DMS53 treated with DMSO at 0.1 percent for 48 hours (cell line): ENCODE results near the gene P2RX1.
"Not testable (repeated sequence)": the region's sequence is repeated elsewhere in the genome, so short reads cannot be mapped to it uniquely, and the experiment has no call there.

Experiments used
- DNase-seq: peaks from one replicate; lab custom pipeline; 2025; ENCODE audit not compliant: unreplicated experiment; lab: John Stamatoyannopoulos, UW

P2RX1 gene

GRCh38 chr17:3952186-3952585, 35.9 kb upstream of the P2RX1 start:
- DNase-seq: no peak

DNA sequence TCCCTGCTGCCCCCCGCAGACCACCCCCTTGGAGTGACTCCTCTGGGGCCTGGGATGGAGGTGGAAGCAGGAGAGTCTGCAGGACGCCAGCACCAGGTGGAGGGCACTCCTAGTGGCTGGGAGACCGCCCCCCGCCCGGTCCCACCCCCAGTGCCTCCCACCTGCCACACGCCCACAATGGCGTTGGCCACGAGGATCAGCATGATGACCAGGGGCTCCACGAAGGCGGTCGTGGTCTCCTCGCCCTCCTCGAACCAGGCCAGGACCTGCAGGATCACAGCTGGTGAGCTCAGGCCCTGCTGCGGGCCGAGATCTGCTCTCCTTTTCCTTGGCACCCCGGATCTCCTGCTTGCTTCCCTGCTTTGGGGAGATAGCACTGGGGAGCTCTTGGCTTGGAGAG, 35.2 kb upstream of the P2RX1 start:
- no peak for DNase-seq

GRCh38 chr17:3951003-3951402, 34.7 kb upstream of the P2RX1 start:
- no peak for DNase-seq

DNA sequence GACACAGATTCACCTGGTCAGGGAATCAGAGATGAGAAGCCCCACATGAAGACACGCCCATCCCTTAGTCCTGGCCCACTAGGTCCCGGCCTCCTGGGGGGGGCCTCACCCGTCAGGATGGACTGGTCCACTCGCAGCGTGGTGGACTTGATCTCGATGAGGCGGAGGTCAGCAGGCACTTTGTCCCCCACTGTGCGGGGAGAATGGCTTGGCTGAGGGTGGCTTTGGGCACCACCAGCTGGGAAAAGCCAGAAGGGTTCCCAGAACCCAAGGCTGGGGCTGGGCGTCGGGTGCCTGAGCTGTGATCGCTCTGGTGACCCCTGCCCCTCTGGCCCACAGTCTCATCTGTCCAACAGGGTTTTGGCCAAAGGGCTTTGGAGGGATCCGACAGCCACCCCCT, 34.3 kb upstream of the P2RX1 start:
- DNase-seq: no peak

DNA sequence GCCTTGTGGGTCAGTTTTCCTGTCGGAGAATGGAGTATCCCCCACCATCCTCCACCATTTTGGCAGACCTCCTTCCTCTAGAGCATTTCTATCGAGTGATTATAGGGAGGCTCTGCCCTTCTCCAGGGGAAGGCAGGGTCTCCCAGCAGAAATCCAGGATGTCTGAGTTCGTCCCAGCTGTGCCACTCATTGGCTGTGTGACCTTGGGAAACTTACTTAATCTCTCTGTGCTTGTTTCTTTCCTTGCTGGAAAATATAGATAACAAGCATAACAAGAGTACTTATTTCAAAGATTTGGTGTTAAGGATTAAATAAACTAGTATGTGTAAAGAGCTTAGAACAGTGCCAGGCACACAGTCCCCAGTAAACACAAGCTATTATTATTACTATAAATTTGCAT, 33.2 kb upstream of the P2RX1 start:
- DNase-seq: no peak

DNA sequence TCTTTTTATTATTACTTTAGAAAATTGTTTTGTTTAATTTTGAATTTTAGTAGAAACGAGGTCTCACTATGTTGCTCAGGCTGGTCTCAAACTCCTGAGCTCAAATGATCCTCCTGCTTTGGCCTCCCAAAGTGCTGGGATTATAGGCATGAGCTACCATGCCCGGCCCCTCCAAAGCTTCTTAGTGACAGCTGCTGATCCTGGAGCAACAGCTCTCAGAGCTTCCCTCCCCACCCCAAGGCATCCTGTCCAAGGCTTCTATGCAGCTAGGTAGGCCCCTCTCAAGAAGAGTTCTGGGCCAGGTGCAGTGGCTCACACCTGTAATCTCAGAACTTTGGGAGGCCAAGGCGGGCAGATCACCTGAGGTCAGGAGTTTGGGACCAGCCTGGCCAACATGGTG, 32.3 kb upstream of the P2RX1 start:
- not testable (repeated sequence) for DNase-seq

DNA sequence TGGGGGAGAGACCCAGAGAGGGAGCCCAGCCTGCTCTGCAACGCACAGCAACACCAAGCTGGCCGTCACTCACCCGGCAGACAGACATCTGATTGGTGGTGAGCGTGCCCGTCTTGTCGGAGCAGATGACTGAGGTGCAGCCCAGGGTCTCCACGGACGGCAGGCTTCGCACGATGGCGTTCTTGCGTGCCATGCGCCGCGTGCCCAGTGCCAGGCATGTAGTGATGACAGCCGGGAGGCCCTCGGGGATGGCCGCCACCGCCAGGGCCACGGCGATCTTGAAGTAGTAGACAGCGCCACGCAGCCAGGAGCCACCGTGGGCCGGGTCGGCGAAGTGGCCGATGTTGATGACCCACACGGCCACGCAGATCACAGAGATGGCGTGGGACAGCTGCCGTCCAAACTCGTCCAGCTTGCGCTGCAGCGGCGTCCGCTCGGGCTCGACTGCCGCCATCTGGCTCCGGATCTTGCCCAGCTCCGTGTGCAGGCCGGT, 31.1 kb upstream of the P2RX1 start:
- DNase-seq: no peak

- DNase-seq: no peak
Observed at GRCh38 chr17:3946711-3947235, 30.5 kb upstream of the P2RX1 start.

DNA sequence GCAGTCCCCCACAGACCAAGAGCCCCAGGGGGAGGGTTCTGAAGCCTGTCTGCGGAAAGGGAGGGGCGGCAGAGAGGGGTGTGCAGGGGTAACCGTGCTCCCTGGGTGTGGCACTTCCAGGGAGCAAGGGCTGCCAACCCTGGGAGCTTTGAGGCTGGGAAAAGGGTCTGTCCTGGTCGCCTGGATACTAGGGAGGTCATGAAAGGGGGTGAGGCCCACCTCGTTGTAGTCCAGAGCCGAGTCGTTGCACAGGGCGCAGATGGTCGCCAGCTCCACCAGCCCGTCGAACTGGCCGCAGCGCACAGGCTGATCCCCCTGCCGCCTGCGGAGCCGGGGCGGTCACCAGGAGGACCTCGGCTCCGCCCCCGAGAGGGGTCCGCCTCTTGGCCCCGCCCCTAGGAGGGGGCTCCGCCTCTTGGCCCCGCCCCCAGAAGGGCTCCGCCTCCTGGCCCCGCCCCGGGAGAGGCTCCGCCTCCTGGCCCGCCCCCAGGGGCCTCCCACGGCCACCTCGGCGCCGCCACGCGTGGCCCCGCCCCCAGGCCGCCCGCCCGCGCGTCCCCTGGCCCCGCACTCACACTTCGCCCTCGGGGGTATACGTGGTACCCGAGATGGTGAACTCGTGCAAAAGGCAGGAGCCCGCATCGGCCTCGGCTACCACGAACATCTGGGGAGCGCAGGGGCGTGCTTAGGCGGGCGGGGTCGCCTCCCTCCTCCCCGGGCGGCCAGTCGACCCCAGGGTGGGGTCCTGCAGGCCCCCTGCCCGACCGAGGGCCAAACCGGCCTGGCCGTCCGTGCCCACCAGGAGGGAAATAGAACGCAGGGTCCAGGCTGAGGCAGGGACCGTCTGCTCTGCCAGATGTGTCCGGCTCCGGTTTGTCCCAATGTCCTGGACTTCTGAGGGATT, 28.5 kb upstream of the P2RX1 start:
- no peak for DNase-seq

DNA sequence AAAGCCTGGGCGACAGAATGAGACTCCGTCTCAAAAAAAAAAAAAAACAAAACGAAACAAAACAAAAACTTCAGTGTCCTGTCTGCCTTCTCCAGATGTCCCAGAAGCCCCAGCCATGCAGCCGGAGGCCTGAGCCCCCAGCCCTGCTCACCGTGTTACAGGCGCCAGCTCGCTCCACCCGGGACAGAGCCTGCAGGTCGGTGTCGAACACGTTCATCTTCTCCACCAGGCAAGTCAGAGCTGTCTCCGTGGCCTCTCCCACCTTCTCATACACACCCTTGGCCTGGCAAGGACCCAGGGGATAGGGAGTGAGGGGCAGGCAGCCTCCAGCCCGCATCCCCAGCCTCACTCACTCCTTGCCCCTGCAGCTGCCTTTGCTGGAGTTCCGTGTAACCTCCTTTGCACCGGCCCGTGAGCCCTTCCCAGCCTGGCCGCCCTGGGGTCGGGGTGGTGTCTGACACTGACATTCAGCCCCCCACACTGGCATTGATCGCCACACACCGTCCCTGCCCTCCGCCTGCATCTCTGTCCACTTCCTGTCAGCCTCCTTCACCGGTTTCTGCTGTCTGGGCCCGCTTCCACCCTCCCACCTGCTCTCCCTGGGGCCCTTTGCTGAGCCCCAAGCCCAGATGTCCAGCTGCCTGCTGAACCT, 27.1 kb upstream of the P2RX1 start:
- DNase-seq: no peak

- DNase-seq: no peak
Observed at GRCh38 chr17:3940965-3941698, 24.9 kb upstream of the P2RX1 start.

DNA sequence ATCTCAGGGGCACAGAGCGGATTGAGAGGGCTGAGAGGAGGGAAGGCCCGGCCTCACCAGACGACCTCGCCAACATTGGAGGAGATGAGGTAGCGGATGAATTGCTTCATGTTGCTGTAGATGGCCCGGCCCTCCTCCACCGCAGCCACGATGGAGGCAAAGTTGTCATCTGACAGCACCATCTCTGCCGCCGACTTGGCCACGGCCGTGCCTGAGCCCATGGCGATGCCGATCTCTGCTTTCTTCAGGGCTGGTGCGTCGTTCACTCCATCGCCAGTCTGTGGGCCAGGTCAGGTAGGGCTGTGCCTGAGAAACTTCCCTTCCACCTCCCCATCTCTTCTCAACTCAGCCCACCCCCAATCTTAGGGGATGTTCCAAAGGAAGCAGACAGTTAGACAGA, 21.1 kb upstream of the P2RX1 start:
- DNase-seq: no peak

- DNase-seq: no peak
Observed at GRCh38 chr17:3935825-3936355, 19.6 kb upstream of the P2RX1 start.

- no peak for DNase-seq
Observed at GRCh38 chr17:3935140-3935542, 18.9 kb upstream of the P2RX1 start.

- no peak for DNase-seq
Observed at GRCh38 chr17:3929764-3930163, 13.5 kb upstream of the P2RX1 start.

GRCh38 chr17:3929181-3929580, 12.9 kb upstream of the P2RX1 start:
- no peak for DNase-seq

DNA sequence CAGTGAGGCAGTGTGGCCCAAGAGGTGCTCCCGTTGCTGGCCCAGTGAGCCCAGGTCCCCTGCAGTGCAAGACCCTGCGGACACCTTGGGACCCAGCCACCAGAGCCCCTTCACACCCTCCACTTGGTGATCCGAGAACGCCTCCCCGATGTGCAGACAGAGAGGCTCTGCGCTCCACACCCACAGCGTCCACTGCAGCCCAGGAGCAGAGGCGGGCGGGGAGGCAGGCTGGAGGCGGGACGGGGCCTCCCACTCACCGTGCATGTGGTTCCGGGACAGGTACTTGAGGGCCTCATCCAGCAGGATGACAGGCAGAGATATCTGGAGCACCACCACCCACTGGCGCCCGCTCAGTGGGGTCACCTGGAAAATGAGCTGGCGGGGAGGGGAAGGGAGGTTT, 12.1 kb upstream of the P2RX1 start:
- DNase-seq: no peak

DNA sequence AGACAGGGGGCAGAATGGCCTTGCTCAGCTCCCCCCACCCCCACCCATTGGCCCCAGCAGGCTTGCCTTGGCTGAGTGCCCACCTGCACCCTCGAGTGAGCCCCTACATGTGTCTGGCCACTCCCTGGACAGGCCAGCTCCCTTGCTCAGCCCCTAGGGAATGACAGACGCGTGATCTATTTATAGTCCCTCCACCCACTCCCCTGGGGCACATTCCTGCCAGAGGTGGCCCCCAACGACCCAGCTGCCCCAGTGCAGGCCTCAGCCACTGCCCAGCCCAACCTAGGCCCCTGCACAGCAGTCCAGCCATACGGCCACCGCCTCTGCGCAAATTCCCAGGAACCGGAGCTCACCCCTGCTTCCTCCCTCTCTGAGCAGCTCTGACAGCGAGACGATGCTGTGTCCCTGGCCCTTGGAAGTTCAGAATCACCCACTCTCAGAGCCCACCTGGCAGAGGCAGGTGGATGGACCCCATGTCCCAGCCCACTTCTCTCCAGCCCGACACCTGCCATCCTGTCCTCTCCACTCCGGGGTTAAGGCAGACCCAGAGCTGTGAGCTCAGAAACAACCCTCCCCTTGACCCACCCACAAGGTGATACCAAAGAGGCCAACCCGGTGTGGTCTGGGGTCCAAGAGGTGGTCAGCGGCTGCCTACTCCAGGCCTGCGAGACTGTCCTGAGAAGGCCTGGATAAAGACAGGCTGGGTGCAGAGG, 11.5 kb upstream of the P2RX1 start:
- no peak for DNase-seq

DNA sequence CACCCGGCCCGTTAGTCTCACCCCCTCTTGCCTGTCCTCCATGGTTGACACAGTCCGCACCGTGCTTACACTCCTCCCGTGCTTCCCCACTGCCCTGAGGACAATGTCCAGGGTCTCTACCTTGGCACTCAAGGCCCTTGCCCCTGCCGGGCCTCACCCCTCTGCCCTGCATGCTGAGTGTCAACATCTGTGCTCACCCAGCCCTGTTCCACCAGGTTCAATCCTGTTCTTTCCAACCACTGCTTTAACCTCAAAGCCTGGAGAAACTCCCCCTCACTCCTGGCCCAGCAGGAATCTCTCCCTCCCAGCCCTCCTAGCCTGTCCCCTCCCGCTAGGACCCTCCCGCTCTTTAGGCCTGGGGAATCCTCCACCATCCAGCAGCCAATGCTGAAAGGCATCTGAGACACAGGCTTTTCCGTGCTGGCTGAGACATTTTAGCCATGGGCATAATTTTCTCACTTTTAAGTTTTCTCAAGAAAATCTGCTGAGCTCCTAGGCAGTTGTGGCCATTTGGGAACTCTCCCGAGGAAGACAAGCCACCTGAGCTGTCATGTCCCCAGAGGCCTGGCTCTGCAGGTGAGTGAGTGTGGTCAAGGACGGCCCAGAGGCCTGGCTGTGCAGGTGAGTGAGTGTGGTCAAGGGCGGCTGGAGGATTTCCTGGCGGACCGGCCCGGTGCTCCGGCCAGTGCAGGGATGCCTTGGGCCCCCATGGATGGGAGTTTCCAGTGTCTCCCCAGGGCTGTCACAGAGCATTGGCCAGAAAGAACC, 10.8 kb upstream of the P2RX1 start:
- no peak for DNase-seq
